Measurements from ENCODE around the gene OR6B1.

- TF ChIP-seq CTCF (conservative IDR thresholded peaks at IDR 0.05; ENCODE audit: low read length) (no peak), EZH2phosphoT487 (IDR thresholded peaks at IDR 0.05; ENCODE audit: borderline replicate concordance) (no peak)
These were observed 45.6 kb upstream of the OR6B1 start, which contains the start of gene OR2F1 for GRCh38 chr7:143954544-143954943.
